CD4-positive, alpha-beta T cell treated with Interferon gamma for 1 hour (primary cell): ENCODE measurements around the gene SHLD2.
"Not testable (repeated sequence)": the region's sequence is repeated elsewhere in the genome, so short reads cannot be mapped to it uniquely, and the experiment has no call there.

ENCODE experiments used
- DNase-seq: peaks from one replicate; pipeline ENCODE4 v3.0.0-alpha.2; 2020

The SHLD2 gene

GRCh38 chr10:87089746-87090145 lies 5.3 kb upstream of the SHLD2 start:
- DNase-seq: no peak

GRCh38 chr10:87090779-87091178 lies 4.2 kb upstream of the SHLD2 start:
- no peak for DNase-seq

GRCh38 chr10:87092376-87092860 lies 2.6 kb upstream of the SHLD2 start:
- DNase-seq: no peak

- no peak for DNase-seq
These were observed 2.0 kb upstream of the SHLD2 start for GRCh38 chr10:87092861-87093631.

- DNase-seq: peak; percentile 48
These were observed 1.2 kb upstream of the SHLD2 start for GRCh38 chr10:87093632-87094372.

GRCh38 chr10:87095236-87095945 lies 385 bp downstream of the SHLD2 start:
- peak; percentile 79 for DNase-seq

GRCh38 chr10:87101996-87102395 lies 7.0 kb downstream of the SHLD2 start:
- DNase-seq: no peak

- not testable (repeated sequence) for DNase-seq
These were observed 9.7 kb downstream of the SHLD2 start for GRCh38 chr10:87104727-87105126.

GRCh38 chr10:87105446-87106124 lies 10.6 kb downstream of the SHLD2 start:
- DNase-seq: no peak

GRCh38 chr10:87118122-87118521 lies 23.1 kb downstream of the SHLD2 start:
- DNase-seq: not testable (repeated sequence)

- DNase-seq: not testable (repeated sequence)
These were observed 24.0 kb downstream of the SHLD2 start for GRCh38 chr10:87119029-87119428.

- not testable (repeated sequence) for DNase-seq
These were observed 28.3 kb downstream of the SHLD2 start for GRCh38 chr10:87123351-87123750.

GRCh38 chr10:87127048-87127447 lies 32.0 kb downstream of the SHLD2 start:
- DNase-seq: not testable (repeated sequence)

GRCh38 chr10:87127607-87128156 lies 32.7 kb downstream of the SHLD2 start:
- not testable (repeated sequence) for DNase-seq

- not testable (repeated sequence) for DNase-seq
These were observed 37.2 kb downstream of the SHLD2 start for GRCh38 chr10:87132176-87132575.

- not testable (repeated sequence) for DNase-seq
These were observed 38.9 kb downstream of the SHLD2 start for GRCh38 chr10:87133936-87134335.

GRCh38 chr10:87134440-87134839 lies 39.4 kb downstream of the SHLD2 start:
- not testable (repeated sequence) for DNase-seq

GRCh38 chr10:87137478-87137877 lies 42.5 kb downstream of the SHLD2 start:
- DNase-seq: not testable (repeated sequence)

GRCh38 chr10:87142230-87143108 lies 47.5 kb downstream of the SHLD2 start:
- not testable (repeated sequence) for DNase-seq

- DNase-seq: not testable (repeated sequence)
These were observed 48.1 kb downstream of the SHLD2 start for GRCh38 chr10:87143109-87143418.

GRCh38 chr10:87145598-87145997 lies 50.6 kb downstream of the SHLD2 start:
- DNase-seq: not testable (repeated sequence)
